Cardiac muscle cell (in vitro differentiated cells and primary cell): ENCODE data around the gene SDR42E2. TPM values are rescaled to one million over a fixed set of nuclear protein-coding genes. Genes with fewer than 3 reads are reported as not detected.
"Not testable (repeated sequence)": the region's sequence is repeated elsewhere in the genome, so short reads cannot be mapped to it uniquely, and the experiment has no call there.

Source experiments
- DNase-seq, 2 donors: peaks; one replicate each; pipeline versions ENCODE4 v3.0.0 to v3.0.0-alpha.2; 2010 to 2017; ENCODE audit warnings: low read depth in 1 of 2, low spot score in 1 of 2
- H3K27ac ChIP-seq: fragments of 200-600 bp; sonication (generic); 2 replicates; pipeline ENCODE4 v1.5.1; 2016
- H3K27me3 ChIP-seq: fragments of 200-600 bp; sonication (generic); 2 replicates; pipeline ENCODE4 v1.6.0; 2016; ENCODE audit warnings: control low read depth
- H3K36me3 ChIP-seq: fragments of 200-600 bp; sonication (generic); 2 replicates; pipeline ENCODE4 v1.5.1; 2016; ENCODE audit warnings: control low read depth
- H3K4me1 ChIP-seq: fragments of 200-600 bp; sonication (generic); 2 replicates; pipeline ENCODE4 v1.8.1; 2017; ENCODE audit warnings: low read depth, mild to moderate bottlenecking, mixed run types
- H3K4me3 ChIP-seq: fragments of 200-600 bp; sonication (generic); 2 replicates; pipeline ENCODE4 v1.5.1; 2016; ENCODE audit warnings: mild to moderate bottlenecking
- H3K9me3 ChIP-seq: fragments of 200-600 bp; sonication (generic); 2 replicates; pipeline ENCODE4 v1.5.1; 2017; ENCODE audit warnings: low read depth, mild to moderate bottlenecking, control low read depth
- CTCF ChIP-seq: IDR thresholded peaks from 2 replicates; pipeline ENCODE4 v1.5.1; 2012; ENCODE audit warnings: low read depth, mild to moderate bottlenecking, low read length
- polyA plus RNA-seq: library from polyadenylated mRNA; unstranded; fragments of >200 nt; fragmentation: Nextera tagmentation; extraction: Ambion mirVana; gene quantifications from 2 replicates; pipeline ENCODE4 v1.2.1, GENCODE V29; 2016
- total RNA-seq: library from RNA; depleted of rRNA; stranded (reverse); fragments of >200 nt; gene quantifications from 2 replicates; pipeline ENCODE4 v1.2.3, GENCODE V29; 2016

Gene SDR42E2
- total and polyA plus RNA-seq, 2 experiments from 2014 or later: 0.06 TPM; not detected in 1

GRCh38 chr16:22123146-22123545 is 39.2 kb upstream of the SDR42E2 start:
- Histone ChIP-seq H3K4me3 (no peak overlapping the region), H3K27me3 (no peaks in the 10 kb centered on the region), H3K4me1 (no peaks in the 10 kb centered on the region), H3K27ac (no peak overlapping the region), H3K9me3 (no peaks in the 10 kb centered on the region), H3K36me3 (no peaks in the 10 kb centered on the region)
- no peak for TF ChIP-seq CTCF
- DNase-seq: no peak

GRCh38 chr16:22123759-22124490 is 38.4 kb upstream of the SDR42E2 start:
- DNase-seq: no peak
- Histone ChIP-seq H3K27ac (no peak overlapping the region), H3K27me3 (no peaks in the 10 kb centered on the region), H3K36me3 (no peaks in the 10 kb centered on the region), H3K4me3 (no peak overlapping the region), H3K4me1 (no peaks in the 10 kb centered on the region), H3K9me3 (no peaks in the 10 kb centered on the region)
- TF ChIP-seq CTCF: no peak

- DNase-seq: no peak
- H3K36me3 ChIP-seq: no peaks in the 10 kb centered on the region
- no peak overlapping the region for H3K27ac ChIP-seq
- TF ChIP-seq CTCF: no peak
- no peaks in the 10 kb centered on the region for H3K27me3 ChIP-seq
- no peaks in the 10 kb centered on the region for H3K9me3 ChIP-seq
- no peaks in the 10 kb centered on the region for H3K4me1 ChIP-seq
- H3K4me3 ChIP-seq: no peak overlapping the region
Observed at GRCh38 chr16:22124583-22125284, 37.6 kb upstream of the SDR42E2 start.

GRCh38 chr16:22126037-22126558 is 36.2 kb upstream of the SDR42E2 start:
- H3K4me1 ChIP-seq: no peaks in the 10 kb centered on the region
- H3K9me3 ChIP-seq: no peaks in the 10 kb centered on the region
- TF ChIP-seq CTCF: no peak
- no peaks in the 10 kb centered on the region for H3K36me3 ChIP-seq
- H3K27ac ChIP-seq: no peak overlapping the region
- no peak overlapping the region for H3K4me3 ChIP-seq
- peak in 1 of 2 donors; percentile 44 for DNase-seq
- H3K27me3 ChIP-seq: no peaks in the 10 kb centered on the region

- not testable (repeated sequence) for H3K4me1 ChIP-seq, H3K4me3 ChIP-seq, DNase-seq, H3K36me3 ChIP-seq, H3K9me3 ChIP-seq, H3K27me3 ChIP-seq, H3K27ac ChIP-seq
Observed at GRCh38 chr16:22128537-22128936, 33.8 kb upstream of the SDR42E2 start.

GRCh38 chr16:22130528-22130927 is 31.8 kb upstream of the SDR42E2 start:
- no peak overlapping the region for H3K27ac ChIP-seq
- DNase-seq: no peak
- no peaks in the 10 kb centered on the region for H3K9me3 ChIP-seq
- no peak overlapping the region for H3K4me3 ChIP-seq
- H3K27me3 ChIP-seq: no peaks in the 10 kb centered on the region
- TF ChIP-seq CTCF: no peak
- no peaks in the 10 kb centered on the region for H3K36me3 ChIP-seq
- H3K4me1 ChIP-seq: no peaks in the 10 kb centered on the region
